Pulmonary artery endothelial cell (primary cell): ENCODE measurements around the gene PAFAH1B2. TPM values are rescaled to one million over a fixed set of nuclear protein-coding genes. Genes with fewer than 3 reads are reported as not detected.

Experiments used
- DNase-seq: peaks from one replicate; pipeline ENCODE4 v3.0.0-alpha.2; 2011; ENCODE audit warnings: low read depth, low spot score
- total RNA-seq: library from RNA; depleted of rRNA; stranded (reverse); fragments of >200 nt; gene quantifications from 2 replicates; pipeline ENCODE4 v1.2.3, GENCODE V29; 2014

The PAFAH1B2 gene
- total RNA-seq, 1 donor from 2014 or later = 215 TPM

GRCh38 chr11:117220568-117220967 is 76.5 kb downstream of the PAFAH1B2 start:
- no peak for DNase-seq

- DNase-seq = no peak
Measured at GRCh38 chr11:117220999-117221774, 77.1 kb downstream of the PAFAH1B2 start.

GRCh38 chr11:117221775-117222517 is 77.9 kb downstream of the PAFAH1B2 start:
- no peak for DNase-seq

GRCh38 chr11:117222991-117223740 is 79.1 kb downstream of the PAFAH1B2 start:
- DNase-seq = no peak

- no peak for DNase-seq
Measured at GRCh38 chr11:117223741-117224689, 79.9 kb downstream of the PAFAH1B2 start.

GRCh38 chr11:117225553-117226170 is 81.6 kb downstream of the PAFAH1B2 start:
- no peak for DNase-seq

Other genes with a start within 250 kb of the PAFAH1B2 start
- 7.2 and 9.9 TPM in 2 replicates for gene SIK3, start 45.9 kb upstream of the PAFAH1B2 start, total RNA-seq
- gene SIDT2, start 34.5 kb downstream of the PAFAH1B2 start, total RNA-seq = 12.5 and 13.1 TPM in 2 replicates
- gene TAGLN, start 55.1 kb downstream of the PAFAH1B2 start, total RNA-seq = 41.3 and 92.3 TPM in 2 replicates
- 47.7 and 82.4 TPM in 2 replicates for gene PCSK7, start 87.8 kb downstream of the PAFAH1B2 start, total RNA-seq
- 8.6 and 9.9 TPM in 2 replicates for gene RNF214, start 88.4 kb downstream of the PAFAH1B2 start, total RNA-seq
- gene BACE1-AS, start 147.1 kb downstream of the PAFAH1B2 start, total RNA-seq = 1.8 and 2.0 TPM in 2 replicates
- 9.3 and 12.4 TPM in 2 replicates for gene BACE1, start 172.0 kb downstream of the PAFAH1B2 start, total RNA-seq
- 28.8 and 32.8 TPM in 2 replicates for gene CEP164, start 183.6 kb downstream of the PAFAH1B2 start, total RNA-seq